ENCODE data around the gene MPZL1.
"Not testable (repeated sequence)": the region's sequence is repeated elsewhere in the genome, so short reads cannot be mapped to it uniquely, and the experiment has no call there.

Gene MPZL1

DNA sequence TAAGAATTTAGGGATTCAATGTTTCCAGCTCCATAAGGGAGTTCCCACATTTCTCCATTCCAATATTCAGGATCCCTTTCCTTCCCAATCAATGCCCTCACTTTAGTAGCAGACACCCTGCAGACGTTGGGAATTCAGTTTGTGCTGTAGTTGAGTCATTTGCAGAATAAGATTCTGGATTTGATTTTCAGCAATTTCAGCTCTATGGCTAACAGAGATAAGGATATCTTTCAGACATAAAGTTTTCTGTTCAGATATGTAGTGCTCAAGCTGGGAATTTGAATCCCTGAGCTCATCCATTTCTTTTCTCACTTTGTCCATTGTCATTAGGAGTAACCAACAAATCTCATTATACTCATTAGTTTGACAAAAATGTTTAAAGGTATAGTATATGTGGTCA, 13.1 kb downstream of the MPZL1 start (continued):
- TF ChIP-seq TSHZ2 (CRISPR knock-in tag; IDR thresholded peaks at IDR 0.05), result no peak

DNA sequence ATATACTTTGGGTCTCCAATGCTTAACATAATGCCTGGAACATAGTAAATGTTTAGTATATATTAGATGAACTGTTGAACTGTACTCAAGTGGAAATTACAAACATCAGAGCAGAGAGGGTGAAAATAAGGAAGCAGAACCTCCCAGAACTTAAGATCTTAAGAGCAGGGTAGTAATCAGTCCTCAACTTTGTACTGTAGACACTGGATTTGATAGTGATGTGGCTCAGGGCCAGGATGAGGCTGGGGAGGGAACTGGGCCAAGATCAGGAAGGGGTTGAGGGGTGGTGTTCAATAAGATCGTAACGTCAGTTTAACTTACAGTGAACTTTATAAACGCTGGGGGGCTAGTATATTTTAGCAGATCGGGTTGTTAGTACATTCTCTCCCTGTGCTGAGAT, 15.4 kb downstream of the MPZL1 start:
- TF ChIP-seq GLIS3 (CRISPR knock-in tag; IDR thresholded peaks at IDR 0.05) (no peak), ZNF70 (CRISPR knock-in tag; IDR thresholded peaks at IDR 0.05) (no peak), ARNTL (CRISPR knock-in tag; IDR thresholded peaks at IDR 0.05; ENCODE audit: borderline replicate concordance, low read depth) (no peak), SNAI2 (CRISPR knock-in tag; IDR thresholded peaks at IDR 0.05) (no peak), ZNF565 (CRISPR knock-in tag; conservative IDR thresholded peaks at IDR 0.05; ENCODE audit: low read depth) (no peak), CSDC2 (CRISPR knock-in tag; IDR thresholded peaks at IDR 0.05) (no peak), ESRRG (CRISPR knock-in tag; IDR thresholded peaks at IDR 0.05) (no peak), ZFP3 (CRISPR knock-in tag; IDR thresholded peaks at IDR 0.05) (no peak), TCF4 (CRISPR knock-in tag; IDR thresholded peaks at IDR 0.05; ENCODE audit: borderline replicate concordance) (no peak), ZC3H10 (CRISPR knock-in tag; IDR thresholded peaks at IDR 0.05) (no peak), PPARA (CRISPR knock-in tag; IDR thresholded peaks at IDR 0.05; ENCODE audit: borderline replicate concordance) (no peak)
- TF ChIP-seq, protein P1, sequence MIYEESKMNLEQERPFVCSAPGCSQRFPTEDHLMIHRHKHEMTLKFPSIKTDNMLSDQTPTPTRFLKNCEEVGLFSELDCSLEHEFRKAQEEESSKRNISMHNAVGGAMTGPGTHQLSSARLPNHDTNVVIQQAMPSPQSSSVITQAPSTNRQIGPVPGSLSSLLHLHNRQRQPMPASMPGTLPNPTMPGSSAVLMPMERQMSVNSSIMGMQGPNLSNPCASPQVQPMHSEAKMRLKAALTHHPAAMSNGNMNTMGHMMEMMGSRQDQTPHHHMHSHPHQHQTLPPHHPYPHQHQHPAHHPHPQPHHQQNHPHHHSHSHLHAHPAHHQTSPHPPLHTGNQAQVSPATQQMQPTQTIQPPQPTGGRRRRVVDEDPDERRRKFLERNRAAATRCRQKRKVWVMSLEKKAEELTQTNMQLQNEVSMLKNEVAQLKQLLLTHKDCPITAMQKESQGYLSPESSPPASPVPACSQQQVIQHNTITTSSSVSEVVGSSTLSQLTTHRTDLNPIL (CRISPR knock-in tag; IDR thresholded peaks at IDR 0.05; ENCODE audit: low read depth), result no peak
- TF ChIP-seq, protein P2, sequence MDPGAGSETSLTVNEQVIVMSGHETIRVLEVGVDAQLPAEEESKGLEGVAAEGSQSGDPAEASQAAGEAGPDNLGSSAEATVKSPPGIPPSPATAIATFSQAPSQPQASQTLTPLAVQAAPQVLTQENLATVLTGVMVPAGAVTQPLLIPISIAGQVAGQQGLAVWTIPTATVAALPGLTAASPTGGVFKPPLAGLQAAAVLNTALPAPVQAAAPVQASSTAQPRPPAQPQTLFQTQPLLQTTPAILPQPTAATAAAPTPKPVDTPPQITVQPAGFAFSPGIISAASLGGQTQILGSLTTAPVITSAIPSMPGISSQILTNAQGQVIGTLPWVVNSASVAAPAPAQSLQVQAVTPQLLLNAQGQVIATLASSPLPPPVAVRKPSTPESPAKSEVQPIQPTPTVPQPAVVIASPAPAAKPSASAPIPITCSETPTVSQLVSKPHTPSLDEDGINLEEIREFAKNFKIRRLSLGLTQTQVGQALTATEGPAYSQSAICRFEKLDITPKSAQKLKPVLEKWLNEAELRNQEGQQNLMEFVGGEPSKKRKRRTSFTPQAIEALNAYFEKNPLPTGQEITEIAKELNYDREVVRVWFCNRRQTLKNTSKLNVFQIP (CRISPR knock-in tag; IDR thresholded peaks at IDR 0.05; ENCODE audit: borderline replicate concordance, low read depth), result no peak
- no peak for ATAC-seq

DNA sequence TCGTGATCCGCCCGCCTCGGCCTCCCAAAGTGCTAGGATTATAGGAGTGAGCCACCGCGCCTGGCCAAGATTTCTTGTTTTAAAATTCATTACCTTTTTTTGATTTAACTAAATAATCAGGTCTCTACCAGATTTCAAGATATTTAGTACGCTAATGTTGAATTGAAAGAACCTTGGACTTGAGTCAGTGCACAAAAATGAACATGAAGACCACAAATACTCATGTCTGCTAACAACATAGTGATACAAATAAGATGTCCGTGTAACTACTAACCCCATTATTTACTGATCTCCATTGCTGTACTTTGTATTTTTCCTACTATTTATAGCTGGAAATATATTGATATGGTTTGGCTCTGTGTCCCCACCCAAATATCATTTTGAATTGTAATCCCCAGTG, 16.4 kb downstream of the MPZL1 start:
- TF ChIP-seq ZC3H10 (CRISPR knock-in tag; IDR thresholded peaks at IDR 0.05), result no peak
- ATAC-seq, result no peak

DNA sequence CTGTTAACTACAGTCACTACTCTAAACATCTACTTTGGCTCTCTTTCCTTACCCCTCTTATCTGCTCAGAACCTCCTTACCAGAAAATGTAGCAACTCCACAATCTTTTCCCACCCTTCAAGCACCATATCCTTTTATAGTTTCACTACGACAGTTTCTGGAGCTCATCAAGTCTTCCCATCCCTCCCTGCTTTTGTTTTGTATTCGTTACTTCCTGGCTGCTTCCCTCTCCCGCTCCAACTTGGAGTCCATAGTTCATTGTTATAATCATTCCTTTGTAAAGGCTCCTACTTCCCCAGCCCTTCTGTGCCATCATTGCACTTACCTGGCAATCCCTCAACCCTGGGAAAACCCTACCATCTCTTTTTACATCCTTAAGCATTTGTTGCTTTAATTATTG, 18.0 kb downstream of the MPZL1 start:
- TF ChIP-seq ZNF70 (CRISPR knock-in tag; IDR thresholded peaks at IDR 0.05), result no peak
- TF ChIP-seq ZFP30 (CRISPR knock-in tag; IDR thresholded peaks at IDR 0.05), result no peak
- TF ChIP-seq ARNTL (CRISPR knock-in tag; IDR thresholded peaks at IDR 0.05; ENCODE audit: borderline replicate concordance, low read depth), result no peak
- no peak for TF ChIP-seq ZC3H10 (CRISPR knock-in tag; IDR thresholded peaks at IDR 0.05)
- no peak for TF ChIP-seq ISL1 (CRISPR knock-in tag; IDR thresholded peaks at IDR 0.05)
- TF ChIP-seq SNAI2 (CRISPR knock-in tag; IDR thresholded peaks at IDR 0.05), result no peak
- no peak for ATAC-seq

- not testable (repeated sequence) for ATAC-seq
These were observed 19.3 kb downstream of the MPZL1 start for GRCh38 chr1:167741103-167741502.

DNA sequence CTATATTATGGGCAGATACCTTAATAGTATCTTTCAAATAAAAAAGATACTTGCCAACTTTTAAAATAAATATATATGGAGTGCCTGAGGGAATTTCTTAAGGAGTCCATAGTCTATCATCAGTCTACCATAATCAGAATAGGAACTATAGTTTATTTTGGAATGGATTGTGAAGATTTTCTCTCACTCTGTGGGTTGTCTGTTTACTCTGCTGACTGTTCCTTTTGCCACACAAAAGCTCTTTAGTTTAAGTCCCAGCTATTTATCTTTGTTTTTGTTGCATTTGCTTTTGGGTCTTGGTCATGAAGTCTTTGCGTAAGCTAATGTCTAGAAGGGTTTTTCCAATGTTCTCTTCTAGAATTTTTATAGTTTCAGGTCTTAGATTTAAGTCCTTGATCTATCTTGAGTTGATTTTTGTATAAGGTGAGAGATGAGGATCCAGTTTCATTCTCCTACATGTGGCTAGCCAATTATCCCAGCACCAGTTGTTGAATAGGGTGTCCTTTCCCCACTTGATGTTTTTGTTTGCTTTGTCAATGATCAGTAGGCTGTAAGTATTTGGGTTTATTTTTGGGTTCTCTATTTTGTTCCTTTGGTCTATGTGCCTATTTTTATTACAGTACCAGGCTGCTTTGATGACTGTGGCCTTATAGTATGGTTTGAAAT, 20.7 kb downstream of the MPZL1 start:
- ATAC-seq, result not testable (repeated sequence)

GRCh38 chr1:167744901-167745300, 23.1 kb downstream of the MPZL1 start:
- TF ChIP-seq, protein P2 (CRISPR knock-in tag; IDR thresholded peaks at IDR 0.05; ENCODE audit: borderline replicate concordance, low read depth), result no peak
- no peak for TF ChIP-seq ZNF8 (CRISPR knock-in tag; IDR thresholded peaks at IDR 0.05)
- no peak for TF ChIP-seq RARB (CRISPR knock-in tag; IDR thresholded peaks at IDR 0.05)
- no peak for TF ChIP-seq CSRNP3 (CRISPR knock-in tag; IDR thresholded peaks at IDR 0.05)
- TF ChIP-seq ESRRG (CRISPR knock-in tag; IDR thresholded peaks at IDR 0.05), result no peak
- no peak for TF ChIP-seq ZNF565 (CRISPR knock-in tag; conservative IDR thresholded peaks at IDR 0.05; ENCODE audit: low read depth)
- TF ChIP-seq, protein P3, sequence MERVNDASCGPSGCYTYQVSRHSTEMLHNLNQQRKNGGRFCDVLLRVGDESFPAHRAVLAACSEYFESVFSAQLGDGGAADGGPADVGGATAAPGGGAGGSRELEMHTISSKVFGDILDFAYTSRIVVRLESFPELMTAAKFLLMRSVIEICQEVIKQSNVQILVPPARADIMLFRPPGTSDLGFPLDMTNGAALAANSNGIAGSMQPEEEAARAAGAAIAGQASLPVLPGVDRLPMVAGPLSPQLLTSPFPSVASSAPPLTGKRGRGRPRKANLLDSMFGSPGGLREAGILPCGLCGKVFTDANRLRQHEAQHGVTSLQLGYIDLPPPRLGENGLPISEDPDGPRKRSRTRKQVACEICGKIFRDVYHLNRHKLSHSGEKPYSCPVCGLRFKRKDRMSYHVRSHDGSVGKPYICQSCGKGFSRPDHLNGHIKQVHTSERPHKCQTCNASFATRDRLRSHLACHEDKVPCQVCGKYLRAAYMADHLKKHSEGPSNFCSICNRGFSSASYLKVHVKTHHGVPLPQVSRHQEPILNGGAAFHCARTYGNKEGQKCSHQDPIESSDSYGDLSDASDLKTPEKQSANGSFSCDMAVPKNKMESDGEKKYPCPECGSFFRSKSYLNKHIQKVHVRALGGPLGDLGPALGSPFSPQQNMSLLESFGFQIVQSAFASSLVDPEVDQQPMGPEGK (CRISPR knock-in tag; IDR thresholded peaks at IDR 0.05; ENCODE audit: borderline replicate concordance), result no peak
- TF ChIP-seq ISL1 (CRISPR knock-in tag; IDR thresholded peaks at IDR 0.05), result no peak
- no peak for ATAC-seq
